Right lung (tissue), 5 donors: Measurements from ENCODE around the gene NLRP6. TPM values are rescaled to one million over a fixed set of nuclear protein-coding genes. Genes with fewer than 3 reads are reported as not detected.

ENCODE experiments used
- DNase-seq, 2 donors: peaks; one replicate each; pipeline ENCODE4 v3.0.0-alpha.2; 2013
- polyA plus RNA-seq, 5 donors: library from polyadenylated mRNA; unstranded; fragments of 120-200 nt; gene quantifications; one replicate each; pipeline versions ENCODE4 v1.2.1 to v1.2.3, GENCODE V29; 2013; ENCODE audit warnings: inconsistent platforms in 1 of 5, low replicate concordance in 1 of 5; ENCODE audit not compliant: insufficient read length in 5 of 5, insufficient read depth in 1 of 5

NLRP6 gene
- polyA plus RNA-seq, 5 donors = 0.04 to 0.07 (median 0.06) TPM; not detected in 2

GRCh38 chr11:255816-256215 is 22.4 kb upstream of the NLRP6 start:
- no peak for DNase-seq

GRCh38 chr11:256952-257737 is 21.1 kb upstream of the NLRP6 start:
- no peak for DNase-seq

GRCh38 chr11:257766-258493 is 20.3 kb upstream of the NLRP6 start:
- no peak for DNase-seq

- no peak for DNase-seq
Observed at GRCh38 chr11:259413-259812, 18.8 kb upstream of the NLRP6 start.

- DNase-seq = no peak
Observed at GRCh38 chr11:261624-262023, 16.6 kb upstream of the NLRP6 start.

GRCh38 chr11:266676-267439 is 11.3 kb upstream of the NLRP6 start:
- no peak for DNase-seq

- no peak for DNase-seq
Observed at GRCh38 chr11:267491-267994, 10.7 kb upstream of the NLRP6 start.

- DNase-seq = peak in 1 of 2 donors; percentile 65
Observed at GRCh38 chr11:268716-269145, 9.5 kb upstream of the NLRP6 start.

- no peak for DNase-seq
Observed at GRCh38 chr11:269146-269890, 8.9 kb upstream of the NLRP6 start.

- no peak for DNase-seq
Observed at GRCh38 chr11:270451-271318, 7.5 kb upstream of the NLRP6 start.

- DNase-seq = no peak
Observed at GRCh38 chr11:271319-271715, 6.9 kb upstream of the NLRP6 start.

GRCh38 chr11:272195-272930 is 5.8 kb upstream of the NLRP6 start:
- DNase-seq = no peak

GRCh38 chr11:272931-273198 is 5.3 kb upstream of the NLRP6 start:
- no peak for DNase-seq

GRCh38 chr11:276219-276618 is 2.0 kb upstream of the NLRP6 start:
- DNase-seq = no peak

GRCh38 chr11:279040-279965 is 1.1 kb downstream of the NLRP6 start:
- DNase-seq = no peak

- DNase-seq = no peak
Observed at GRCh38 chr11:279966-280705, 1.9 kb downstream of the NLRP6 start.

- no peak for DNase-seq
Observed at GRCh38 chr11:280706-281485, 2.7 kb downstream of the NLRP6 start.
